Esophagus muscularis mucosa (tissue), 4 donors: ENCODE results near the gene CRTC1. TPM values are rescaled to one million over a fixed set of nuclear protein-coding genes. Genes with fewer than 3 reads are reported as not detected.

Source experiments
- DNase-seq: peaks from one replicate; pipeline ENCODE4 v3.0.0-alpha.2; 2017; ENCODE audit errors: extremely low spot score
- H3K27ac ChIP-seq, 4 donors: fragments of 200-600 bp; sonication (generic); replicated peaks in 1 of 4; 1 replicate in 3 of 4; 2 replicates in 1 of 4; pipeline ENCODE4 v1.5.1; 2016 to 2019; ENCODE audit warnings: mild to moderate bottlenecking in 1 of 4
- H3K27me3 ChIP-seq, 4 donors: fragments of 200-600 bp; sonication (generic); one replicate each; pipeline versions ENCODE4 v1.5.1 to v1.6.0; 2016 to 2019
- H3K36me3 ChIP-seq, 4 donors: fragments of 200-600 bp; sonication (generic); one replicate each; pipeline ENCODE4 v1.5.1; 2016 to 2019
- H3K4me1 ChIP-seq, 4 donors: fragments of 200-600 bp; sonication (generic); one replicate each; pipeline ENCODE4 v1.5.1; 2016 to 2019
- H3K4me3 ChIP-seq, 4 donors: fragments of 200-600 bp; sonication (generic); 1 replicate in 2 of 4; 2 replicates in 2 of 4; pipeline ENCODE4 v1.5.1; 2016 to 2019; ENCODE audit warnings: mild to moderate bottlenecking in 4 of 4, moderate library complexity in 1 of 4
- H3K9me3 ChIP-seq, 4 donors: fragments of 200-600 bp; sonication (generic); 1 replicate in 3 of 4; 2 replicates in 1 of 4; pipeline ENCODE4 v1.5.1; 2016 to 2019
- EP300 ChIP-seq: sonication (generic); formaldehyde crosslinking; IDR thresholded peaks from one replicate; pipeline ENCODE4 v1.6.1; 2017; ENCODE audit warnings: antibody characterized with exemption
- POLR2A ChIP-seq: fragments of 450-650 bp; IDR thresholded peaks from one replicate; pipeline ENCODE4 v1.6.1; 2017; ENCODE audit warnings: antibody characterized with exemption, moderate library complexity, mild to moderate bottlenecking, low read depth
- POLR2AphosphoS5 ChIP-seq, 2 donors: sonication (generic); formaldehyde crosslinking; IDR thresholded peaks; one replicate each; pipeline ENCODE4 v1.6.1; 2017; ENCODE audit warnings: antibody characterized with exemption in 2 of 2
- WGBS: methylation state at CpG from one replicate; pipeline ENCODE4 v1.1.5; 2018; 5-methylcytosine and 5-hydroxymethylcytosine counted together
- intact Hi-C: fragments of 100-400 bp; cut with DNase I; formaldehyde crosslinking; loops from one replicate; pipeline ENCODE4 v1.15.1; 2023
- total RNA-seq, 4 donors: library from RNA; depleted of rRNA; stranded (reverse); fragments of >200 nt; gene quantifications; one replicate each; pipeline versions ENCODE4 v1.1.0 to v1.2.1, GENCODE V29; 2016
- TF ChIP-seq, protein P1 (sequence below), 3 experiments: fragments of 200-600 bp in 2 of 3; fragments of 450-650 bp in 1 of 3; sonication (generic) in 2 of 3; IDR thresholded peaks; one replicate each; pipeline ENCODE4 v1.5.1; 2017 to 2019; ENCODE audit warnings: antibody characterized with exemption in 3 of 3, mild to moderate bottlenecking in 2 of 3, moderate library complexity in 1 of 3

The CRTC1 gene, protein sequence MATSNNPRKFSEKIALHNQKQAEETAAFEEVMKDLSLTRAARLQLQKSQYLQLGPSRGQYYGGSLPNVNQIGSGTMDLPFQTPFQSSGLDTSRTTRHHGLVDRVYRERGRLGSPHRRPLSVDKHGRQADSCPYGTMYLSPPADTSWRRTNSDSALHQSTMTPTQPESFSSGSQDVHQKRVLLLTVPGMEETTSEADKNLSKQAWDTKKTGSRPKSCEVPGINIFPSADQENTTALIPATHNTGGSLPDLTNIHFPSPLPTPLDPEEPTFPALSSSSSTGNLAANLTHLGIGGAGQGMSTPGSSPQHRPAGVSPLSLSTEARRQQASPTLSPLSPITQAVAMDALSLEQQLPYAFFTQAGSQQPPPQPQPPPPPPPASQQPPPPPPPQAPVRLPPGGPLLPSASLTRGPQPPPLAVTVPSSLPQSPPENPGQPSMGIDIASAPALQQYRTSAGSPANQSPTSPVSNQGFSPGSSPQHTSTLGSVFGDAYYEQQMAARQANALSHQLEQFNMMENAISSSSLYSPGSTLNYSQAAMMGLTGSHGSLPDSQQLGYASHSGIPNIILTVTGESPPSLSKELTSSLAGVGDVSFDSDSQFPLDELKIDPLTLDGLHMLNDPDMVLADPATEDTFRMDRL
- 10 to 100 TPM in 1 of 4 donors, 1 to 10 TPM in 3; 5.3 to 10.1 (median 6.6) TPM for total RNA-seq

DNA sequence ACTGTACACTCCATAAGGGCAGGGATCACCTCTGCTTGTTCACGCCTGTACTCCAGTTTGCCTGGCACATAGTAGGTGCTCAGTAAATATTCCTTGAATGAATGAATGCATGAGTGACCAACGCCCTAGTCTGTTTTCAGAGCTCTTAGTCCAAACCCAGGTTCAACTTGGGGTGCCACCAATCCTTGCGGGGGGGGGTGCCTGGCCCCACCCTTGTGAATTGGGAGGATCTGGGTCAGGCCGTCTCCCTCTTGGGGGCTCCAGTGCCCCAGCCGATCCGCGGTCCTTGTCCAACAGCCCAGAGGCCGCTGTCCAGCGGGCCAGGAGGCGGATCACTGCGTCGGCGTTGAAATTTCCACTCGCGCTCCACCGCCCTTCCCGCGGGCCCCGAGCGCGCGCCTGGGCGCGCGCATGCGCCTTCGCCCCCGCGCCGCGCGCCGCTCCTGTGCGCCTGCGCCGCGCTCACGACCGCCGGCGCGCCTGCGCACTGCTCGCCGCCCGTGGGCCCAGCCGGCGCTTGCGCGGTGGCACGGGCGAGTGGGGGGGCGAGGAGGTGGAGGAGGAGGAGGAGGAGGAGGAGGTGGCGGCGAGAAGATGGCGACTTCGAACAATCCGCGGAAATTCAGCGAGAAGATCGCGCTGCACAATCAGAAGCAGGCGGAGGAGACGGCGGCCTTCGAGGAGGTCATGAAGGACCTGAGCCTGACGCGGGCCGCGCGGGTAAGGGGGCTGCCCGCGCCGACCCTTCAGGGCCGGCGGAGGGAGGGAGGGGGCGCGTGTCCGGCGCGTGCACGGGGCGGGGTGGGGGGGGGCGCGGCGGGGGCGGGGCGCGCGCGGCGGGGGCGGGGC lies at the start of gene CRTC1:
Gene CRTC1 (plus strand): TSS at position 572 of the 849 bp plus-strand sequence. CDS start 23 bp downstream, at position 595.
- H3K36me3 ChIP-seq, result no peaks in the 10 kb centered on the region
- WGBS, result 19% methylated on average over 3 of the region's 93 CpGs
- TF ChIP-seq POLR2A (no peak), POLR2AphosphoS5 (IDR thresholded peaks at IDR 0.05) (peak; percentile 39 to 89)
- TF ChIP-seq, protein P1, sequence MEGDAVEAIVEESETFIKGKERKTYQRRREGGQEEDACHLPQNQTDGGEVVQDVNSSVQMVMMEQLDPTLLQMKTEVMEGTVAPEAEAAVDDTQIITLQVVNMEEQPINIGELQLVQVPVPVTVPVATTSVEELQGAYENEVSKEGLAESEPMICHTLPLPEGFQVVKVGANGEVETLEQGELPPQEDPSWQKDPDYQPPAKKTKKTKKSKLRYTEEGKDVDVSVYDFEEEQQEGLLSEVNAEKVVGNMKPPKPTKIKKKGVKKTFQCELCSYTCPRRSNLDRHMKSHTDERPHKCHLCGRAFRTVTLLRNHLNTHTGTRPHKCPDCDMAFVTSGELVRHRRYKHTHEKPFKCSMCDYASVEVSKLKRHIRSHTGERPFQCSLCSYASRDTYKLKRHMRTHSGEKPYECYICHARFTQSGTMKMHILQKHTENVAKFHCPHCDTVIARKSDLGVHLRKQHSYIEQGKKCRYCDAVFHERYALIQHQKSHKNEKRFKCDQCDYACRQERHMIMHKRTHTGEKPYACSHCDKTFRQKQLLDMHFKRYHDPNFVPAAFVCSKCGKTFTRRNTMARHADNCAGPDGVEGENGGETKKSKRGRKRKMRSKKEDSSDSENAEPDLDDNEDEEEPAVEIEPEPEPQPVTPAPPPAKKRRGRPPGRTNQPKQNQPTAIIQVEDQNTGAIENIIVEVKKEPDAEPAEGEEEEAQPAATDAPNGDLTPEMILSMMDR (IDR thresholded peaks at IDR 0.05), result peak in 1 of 3 experiments; percentile 4
- H3K4me1 ChIP-seq, result peaks cover 16 to 33% (median 29%) of the 10 kb centered on the region in 4 donors
- H3K4me3 ChIP-seq, result peak within 1 kb of the TSS; percentile 57 to 82 (median 61)
- H3K27me3 ChIP-seq, result no peaks in the 10 kb centered on the region
- DNase-seq, result no peak
- no peaks in the 10 kb centered on the region for H3K9me3 ChIP-seq
- peak within 1 kb of the TSS; percentile 84 to 87 (median 86) for H3K27ac ChIP-seq
- intact Hi-C loops, result no loop called here

DNA sequence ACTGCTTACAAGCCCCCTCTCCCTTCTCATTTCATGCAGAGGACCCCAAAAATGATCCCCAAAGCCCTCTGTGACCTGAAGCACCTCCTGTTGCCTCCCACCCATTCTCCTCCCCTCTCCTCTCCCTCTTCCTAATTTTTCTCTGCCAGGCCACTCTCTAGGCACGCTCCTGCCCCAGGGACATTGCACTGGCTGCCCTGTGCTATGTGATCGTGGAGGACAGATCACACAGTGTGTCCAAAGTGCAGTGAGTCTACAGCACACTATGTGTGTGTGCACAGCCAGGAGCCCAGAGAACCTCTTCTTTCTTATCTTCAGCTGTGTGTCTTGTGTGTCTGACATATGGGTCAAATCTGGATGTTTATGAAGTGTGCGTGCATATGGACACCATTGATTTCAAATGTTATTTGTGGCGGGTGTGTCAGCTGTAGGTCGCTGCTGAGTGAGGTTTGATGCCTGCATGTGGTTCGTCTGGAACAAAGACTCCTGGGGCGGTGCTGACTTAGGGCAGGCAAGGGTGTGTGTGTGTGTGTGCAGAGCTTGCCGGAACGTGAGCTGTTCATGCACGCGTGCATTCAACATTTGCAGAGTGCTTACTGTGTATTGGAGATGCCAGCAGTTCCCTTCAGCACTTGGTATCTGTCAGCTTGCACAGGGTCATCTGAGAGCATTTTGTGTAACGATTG lies 48.7 kb upstream of the CRTC1 start:
- H3K27ac ChIP-seq, result no peak overlapping the region

DNA sequence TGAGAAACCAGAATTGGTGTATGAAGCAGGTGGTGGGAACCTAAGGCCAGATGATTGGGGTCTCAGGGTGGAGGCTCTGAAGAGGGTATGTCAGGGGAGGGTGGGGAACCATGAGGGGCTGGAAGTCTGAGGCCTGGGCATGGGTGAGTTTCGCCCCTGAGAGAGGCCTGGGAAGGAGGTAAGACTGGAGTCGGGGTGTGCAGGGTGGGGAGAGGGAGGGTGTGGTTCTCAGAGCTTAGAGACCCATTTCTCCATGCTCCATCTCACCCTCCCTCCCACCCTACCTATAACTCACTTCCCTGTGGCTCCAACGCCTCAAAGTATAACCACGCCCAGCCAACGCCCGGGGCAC lies 47.7 kb upstream of the CRTC1 start:
- intact Hi-C loops, result loop anchor here (5.0 kb wide), 1 partner anchor 36 kb away; no protein-coding TSS in a partner anchor
- 23% methylated on average over 6 of the region's 6 CpGs for WGBS
- no peaks in the 10 kb centered on the region for H3K9me3 ChIP-seq
- H3K4me1 ChIP-seq, result peaks cover 17 to 45% (median 43%) of the 10 kb centered on the region in 4 donors
- H3K27ac ChIP-seq, result peak overlapping the region; percentile 74 to 90 (median 88)
- no peak for DNase-seq
- no peaks in the 10 kb centered on the region for H3K27me3 ChIP-seq
- H3K36me3 ChIP-seq, result peaks cover 0 to 3% (median 0%) of the 10 kb centered on the region in 4 donors
- TF ChIP-seq POLR2AphosphoS5 (IDR thresholded peaks at IDR 0.05) (no peak), POLR2A (no peak), EP300 (no peak)
- TF ChIP-seq, protein P1 (IDR thresholded peaks at IDR 0.05), result no peak
- H3K4me3 ChIP-seq, result peak overlapping the region; percentile 79 to 93 (median 86)

More for the DNA sequence above, 48.7 kb upstream of the CRTC1 start:
- Histone ChIP-seq H3K4me3 (no peak overlapping the region), H3K27me3 (no peaks in the 10 kb centered on the region), H3K36me3 (no peaks in the 10 kb centered on the region), H3K4me1 (peaks cover 17 to 46% (median 38%) of the 10 kb centered on the region in 4 donors), H3K9me3 (no peaks in the 10 kb centered on the region)
- TF ChIP-seq, protein P1 (IDR thresholded peaks at IDR 0.05), result no peak
- TF ChIP-seq EP300 (no peak), POLR2A (no peak), POLR2AphosphoS5 (IDR thresholded peaks at IDR 0.05) (no peak)
- WGBS, result 60% methylated on average over 12 of the region's 12 CpGs
- no peak for DNase-seq
- intact Hi-C loops, result loop anchor here (5.0 kb wide), 1 partner anchor 38 kb away; no protein-coding TSS in a partner anchor
